HL-60 (cell line): ENCODE results near the gene CRYBB1.

Experiments
- DNase-seq, 2 experiments: peaks; one replicate each; pipeline ENCODE4 v3.0.0-alpha.2; 2010 to 2020; ENCODE audit warnings: low read depth in 1 of 2, low spot score in 1 of 2
- H3K27ac ChIP-seq: fragments of 250-450 bp; sonication (Bioruptor Pico); replicated peaks from 2 replicates; pipeline ENCODE4 v1.5.1; 2020; ENCODE audit warnings: mild to moderate bottlenecking, moderate library complexity
- H3K27me3 ChIP-seq: fragments of 250-450 bp; sonication (Bioruptor Pico); 2 replicates; pipeline ENCODE4 v1.5.1; 2021; ENCODE audit warnings: mild to moderate bottlenecking, moderate library complexity; ENCODE audit not compliant: insufficient read depth, poor library complexity, severe bottlenecking
- H3K4me3 ChIP-seq: replicated peaks from 2 replicates; pipeline ENCODE4 v1.5.1; 2011; ENCODE audit warnings: mild to moderate bottlenecking, control low read depth, low read length; ENCODE audit not compliant: insufficient read depth
- GABPA ChIP-seq: IDR thresholded peaks from 2 replicates; pipeline ENCODE4 v1.6.1; 2012; ENCODE audit warnings: low read depth
- POLR2AphosphoS5 ChIP-seq: IDR thresholded peaks from 2 replicates; pipeline ENCODE4 v1.6.1; 2012; ENCODE audit warnings: low read depth
- SPI1 ChIP-seq: IDR thresholded peaks from 2 replicates; pipeline ENCODE4 v1.6.1; 2012; ENCODE audit warnings: low read depth, mild to moderate bottlenecking, borderline replicate concordance
- TF ChIP-seq, protein P1 (sequence below): IDR thresholded peaks from 2 replicates; pipeline ENCODE4 v1.6.1; 2012; ENCODE audit warnings: low read depth; ENCODE audit not compliant: insufficient replicate concordance
- TF ChIP-seq, protein P2 (sequence below): IDR thresholded peaks from one replicate; pipeline ENCODE4 v1.5.1; 2011; ENCODE audit warnings: low read length, control low read depth, inconsistent platforms; ENCODE audit not compliant: insufficient read depth

Gene CRYBB1

DNA sequence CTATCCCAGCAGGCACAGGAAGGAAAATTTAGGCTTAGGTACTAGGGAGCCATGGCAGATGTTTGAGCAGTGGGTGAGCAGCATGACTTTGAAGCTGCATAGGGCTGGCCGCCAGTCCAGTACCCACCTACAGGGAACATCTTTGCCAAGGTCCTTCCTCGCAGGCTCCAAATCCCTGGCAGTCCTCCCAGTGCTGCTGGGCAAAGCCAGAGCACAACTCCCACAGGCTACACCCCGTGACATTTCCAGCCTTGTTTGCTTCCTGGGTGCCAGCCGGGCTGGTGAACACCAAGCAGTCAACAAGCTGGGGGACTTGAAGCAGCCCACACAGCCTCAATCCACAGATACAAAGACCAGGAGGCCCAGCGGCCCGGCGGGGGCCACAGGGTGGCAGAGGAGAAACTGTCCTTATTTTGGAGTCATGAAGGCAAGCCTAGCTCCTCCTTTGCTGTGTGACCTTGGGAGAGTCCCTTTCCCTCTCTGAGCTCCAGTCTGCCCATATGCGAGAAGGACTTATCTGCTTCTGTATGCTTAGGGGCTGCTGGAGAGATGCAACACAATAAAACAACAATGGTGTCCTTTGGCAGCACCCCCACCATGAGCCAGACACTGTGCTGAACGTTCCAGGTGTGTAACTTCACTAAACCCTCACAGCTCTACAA lies 55.9 kb downstream of the CRYBB1 start:
- TF ChIP-seq, protein P1, sequence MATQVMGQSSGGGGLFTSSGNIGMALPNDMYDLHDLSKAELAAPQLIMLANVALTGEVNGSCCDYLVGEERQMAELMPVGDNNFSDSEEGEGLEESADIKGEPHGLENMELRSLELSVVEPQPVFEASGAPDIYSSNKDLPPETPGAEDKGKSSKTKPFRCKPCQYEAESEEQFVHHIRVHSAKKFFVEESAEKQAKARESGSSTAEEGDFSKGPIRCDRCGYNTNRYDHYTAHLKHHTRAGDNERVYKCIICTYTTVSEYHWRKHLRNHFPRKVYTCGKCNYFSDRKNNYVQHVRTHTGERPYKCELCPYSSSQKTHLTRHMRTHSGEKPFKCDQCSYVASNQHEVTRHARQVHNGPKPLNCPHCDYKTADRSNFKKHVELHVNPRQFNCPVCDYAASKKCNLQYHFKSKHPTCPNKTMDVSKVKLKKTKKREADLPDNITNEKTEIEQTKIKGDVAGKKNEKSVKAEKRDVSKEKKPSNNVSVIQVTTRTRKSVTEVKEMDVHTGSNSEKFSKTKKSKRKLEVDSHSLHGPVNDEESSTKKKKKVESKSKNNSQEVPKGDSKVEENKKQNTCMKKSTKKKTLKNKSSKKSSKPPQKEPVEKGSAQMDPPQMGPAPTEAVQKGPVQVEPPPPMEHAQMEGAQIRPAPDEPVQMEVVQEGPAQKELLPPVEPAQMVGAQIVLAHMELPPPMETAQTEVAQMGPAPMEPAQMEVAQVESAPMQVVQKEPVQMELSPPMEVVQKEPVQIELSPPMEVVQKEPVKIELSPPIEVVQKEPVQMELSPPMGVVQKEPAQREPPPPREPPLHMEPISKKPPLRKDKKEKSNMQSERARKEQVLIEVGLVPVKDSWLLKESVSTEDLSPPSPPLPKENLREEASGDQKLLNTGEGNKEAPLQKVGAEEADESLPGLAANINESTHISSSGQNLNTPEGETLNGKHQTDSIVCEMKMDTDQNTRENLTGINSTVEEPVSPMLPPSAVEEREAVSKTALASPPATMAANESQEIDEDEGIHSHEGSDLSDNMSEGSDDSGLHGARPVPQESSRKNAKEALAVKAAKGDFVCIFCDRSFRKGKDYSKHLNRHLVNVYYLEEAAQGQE = no peak
- TF ChIP-seq, protein P2, sequence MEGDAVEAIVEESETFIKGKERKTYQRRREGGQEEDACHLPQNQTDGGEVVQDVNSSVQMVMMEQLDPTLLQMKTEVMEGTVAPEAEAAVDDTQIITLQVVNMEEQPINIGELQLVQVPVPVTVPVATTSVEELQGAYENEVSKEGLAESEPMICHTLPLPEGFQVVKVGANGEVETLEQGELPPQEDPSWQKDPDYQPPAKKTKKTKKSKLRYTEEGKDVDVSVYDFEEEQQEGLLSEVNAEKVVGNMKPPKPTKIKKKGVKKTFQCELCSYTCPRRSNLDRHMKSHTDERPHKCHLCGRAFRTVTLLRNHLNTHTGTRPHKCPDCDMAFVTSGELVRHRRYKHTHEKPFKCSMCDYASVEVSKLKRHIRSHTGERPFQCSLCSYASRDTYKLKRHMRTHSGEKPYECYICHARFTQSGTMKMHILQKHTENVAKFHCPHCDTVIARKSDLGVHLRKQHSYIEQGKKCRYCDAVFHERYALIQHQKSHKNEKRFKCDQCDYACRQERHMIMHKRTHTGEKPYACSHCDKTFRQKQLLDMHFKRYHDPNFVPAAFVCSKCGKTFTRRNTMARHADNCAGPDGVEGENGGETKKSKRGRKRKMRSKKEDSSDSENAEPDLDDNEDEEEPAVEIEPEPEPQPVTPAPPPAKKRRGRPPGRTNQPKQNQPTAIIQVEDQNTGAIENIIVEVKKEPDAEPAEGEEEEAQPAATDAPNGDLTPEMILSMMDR = no peak
- TF ChIP-seq GABPA (no peak), POLR2AphosphoS5 (no peak), SPI1 (no peak)
- DNase-seq = no peak
- Histone ChIP-seq H3K4me3 (no peak overlapping the region), H3K27me3 (no peaks in the 10 kb centered on the region), H3K27ac (no peak overlapping the region)

DNA sequence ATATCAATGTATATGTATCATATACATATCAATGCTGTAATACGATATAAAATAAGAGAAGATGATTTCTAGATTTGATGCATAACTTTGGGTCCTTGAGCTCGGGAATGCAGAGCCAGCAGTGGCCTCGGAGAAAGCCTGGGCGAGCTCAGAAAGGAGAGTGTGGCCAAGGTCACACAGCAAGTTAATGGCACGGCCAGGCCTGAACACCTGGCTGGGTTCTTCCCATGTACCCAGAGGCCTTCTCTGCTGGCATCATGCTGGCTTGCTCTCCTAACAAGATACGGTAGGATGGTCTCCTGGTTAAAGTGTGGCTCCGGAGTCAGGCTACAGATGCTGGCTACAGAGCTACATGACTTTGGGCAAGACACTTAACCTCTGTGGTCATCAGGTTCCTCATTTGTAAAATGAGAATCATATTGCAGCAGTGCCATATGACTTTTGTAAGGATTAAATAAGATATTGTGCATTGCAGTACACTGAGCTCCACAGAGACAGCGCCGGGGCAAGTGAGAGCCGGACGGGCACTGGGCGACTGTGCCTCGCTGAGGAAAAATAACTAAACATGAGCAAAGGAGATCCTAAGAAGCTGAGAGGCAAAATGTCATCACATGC lies 57.8 kb downstream of the CRYBB1 start:
- Histone ChIP-seq H3K27me3 (no peaks in the 10 kb centered on the region), H3K27ac (no peak overlapping the region), H3K4me3 (no peak overlapping the region)
- DNase-seq = peak in 1 of 2 experiments; percentile 52
- no peak for TF ChIP-seq GABPA
- TF ChIP-seq, protein P1 = no peak
- TF ChIP-seq, protein P2 = no peak
- TF ChIP-seq POLR2AphosphoS5 = no peak
- TF ChIP-seq SPI1 = no peak

DNA sequence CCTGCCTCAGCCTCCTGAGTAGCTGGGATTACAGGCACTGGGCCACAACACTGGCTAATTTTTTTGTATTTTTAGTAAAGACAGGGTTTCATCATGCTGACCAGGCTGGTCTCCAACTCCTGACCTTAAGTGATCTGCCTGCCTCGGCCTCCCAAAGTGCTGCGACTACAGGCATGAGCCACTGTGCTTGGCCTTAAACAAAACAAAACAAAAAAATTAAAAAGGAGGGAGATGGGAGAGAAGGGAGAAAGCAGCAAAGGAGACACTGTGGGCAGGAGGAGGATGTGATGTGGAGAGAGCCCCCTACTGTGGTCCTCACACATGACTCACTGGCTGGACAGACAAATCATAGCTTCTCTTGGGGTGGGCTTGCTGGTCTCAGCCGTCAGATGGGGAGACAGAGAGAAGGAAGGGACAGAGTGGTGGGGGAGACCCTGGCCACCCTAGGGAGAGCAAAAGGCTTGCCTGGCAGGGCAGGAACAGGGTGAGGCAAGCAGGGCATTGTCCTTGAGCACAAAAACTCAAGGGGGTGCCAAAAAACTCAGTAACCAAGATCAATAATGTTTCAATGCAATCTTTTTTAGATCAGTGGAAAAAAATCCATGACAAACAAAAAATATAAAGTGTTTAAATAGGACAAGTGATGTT lies 59.5 kb downstream of the CRYBB1 start:
- Histone ChIP-seq H3K4me3 (no peak overlapping the region), H3K27ac (no peak overlapping the region), H3K27me3 (no peaks in the 10 kb centered on the region)
- no peak for DNase-seq
- TF ChIP-seq POLR2AphosphoS5 (no peak), GABPA (no peak), SPI1 (no peak)
- TF ChIP-seq, protein P2 = no peak
- TF ChIP-seq, protein P1 = no peak
